SU-DHL-6 (cell line): ENCODE results near the gene LAMA1.

Source experiments
- CTCF ChIP-seq: fragments of 200-600 bp; sonication (generic); IDR thresholded peaks from one replicate; pipeline ENCODE4 v1.5.1; 2017; ENCODE audit warnings: antibody characterized with exemption, mild to moderate bottlenecking, low read length, moderate library complexity; ENCODE audit not compliant: insufficient read depth, poor library complexity, severe bottlenecking
- EZH2phosphoT487 ChIP-seq: fragments of 200-600 bp; sonication (generic), shearing (Covaris generic); conservative IDR thresholded peaks from 2 replicates; pipeline ENCODE4 v1.6.1; 2018; ENCODE audit warnings: mild to moderate bottlenecking, antibody characterized with exemption, low read length, moderate library complexity, mixed read lengths

- TF ChIP-seq CTCF (no peak), EZH2phosphoT487 (no peak)
Observed at GRCh38 chr18:6942742-6943141, 174.9 kb downstream of the LAMA1 start.
